ENCODE results near the gene SFXN5.

- TF ChIP-seq EZH2 (IDR thresholded peaks at IDR 0.05; ENCODE audit: borderline replicate concordance, low read length), result no peak
- no peak for TF ChIP-seq CTCF (IDR thresholded peaks at IDR 0.05; ENCODE audit: low read length)
Measured at GRCh38 chr2:73063909-73064875, 7.3 kb downstream of the SFXN5 start.
